ENCODE measurements around the gene PDHX. TPM values are rescaled to one million over a fixed set of nuclear protein-coding genes. Genes with fewer than 3 reads are reported as not detected.
"Not testable (repeated sequence)": the region's sequence is repeated elsewhere in the genome, so short reads cannot be mapped to it uniquely, and the experiment has no call there.

The PDHX gene
- 10 to 100 TPM; 33.1 to 41.6 (median 39.2) TPM for polyA plus RNA-seq (ENCODE audit: insufficient read length in 4 of 4)

DNA sequence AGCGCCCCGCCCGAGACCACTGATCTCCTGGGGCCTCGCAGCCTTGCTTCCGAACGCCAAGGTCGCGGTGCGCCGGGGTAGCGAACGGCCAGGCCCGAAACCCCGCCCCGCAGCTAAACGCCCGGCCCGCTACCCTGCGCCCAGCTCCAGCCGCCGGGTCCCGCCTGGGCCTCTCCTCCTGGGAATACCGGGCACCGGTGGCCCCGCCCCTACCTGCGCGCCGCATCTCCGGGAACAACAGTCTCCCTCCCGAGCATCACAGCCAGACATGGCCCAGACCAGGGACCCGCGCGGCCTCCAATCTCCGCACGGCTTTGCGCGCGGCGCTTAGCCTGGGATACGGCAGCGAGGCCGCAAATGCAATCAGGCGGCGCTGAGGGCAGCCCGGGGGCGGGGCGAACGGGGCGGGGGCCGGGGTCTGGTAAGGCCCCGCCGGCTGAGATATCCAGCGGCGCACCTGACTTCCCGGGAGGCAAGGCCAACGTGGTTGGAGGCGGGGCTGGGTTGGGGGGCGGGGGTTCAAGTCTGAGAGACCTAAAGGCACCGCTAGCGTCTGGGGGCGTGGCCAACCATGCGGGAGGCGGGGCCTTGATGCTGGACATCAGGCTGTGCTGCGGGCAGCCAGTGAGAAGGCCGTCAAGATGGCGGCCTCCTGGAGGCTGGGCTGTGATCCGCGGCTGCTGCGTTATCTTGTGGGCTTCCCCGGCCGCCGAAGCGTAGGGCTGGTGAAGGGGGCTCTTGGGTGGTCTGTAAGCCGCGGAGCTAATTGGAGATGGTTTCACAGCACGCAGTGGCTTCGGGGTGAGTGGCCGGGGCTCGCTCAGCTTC is at the start of gene PDHX, which contains the start of gene APIP:
TSS of gene PDHX (plus strand) at position 604 of the 828 bp plus-strand sequence. CDS start at position 642, 38 bp downstream.
TSS of gene APIP (minus strand) at position 365 of the 828 bp plus-strand sequence. CDS start at position 270, 95 bp downstream.
- peak; percentile 90 to 96 (median 94) for DNase-seq (ENCODE audit: low read depth in 4 of 4, low spot score in 2 of 4)

DNA sequence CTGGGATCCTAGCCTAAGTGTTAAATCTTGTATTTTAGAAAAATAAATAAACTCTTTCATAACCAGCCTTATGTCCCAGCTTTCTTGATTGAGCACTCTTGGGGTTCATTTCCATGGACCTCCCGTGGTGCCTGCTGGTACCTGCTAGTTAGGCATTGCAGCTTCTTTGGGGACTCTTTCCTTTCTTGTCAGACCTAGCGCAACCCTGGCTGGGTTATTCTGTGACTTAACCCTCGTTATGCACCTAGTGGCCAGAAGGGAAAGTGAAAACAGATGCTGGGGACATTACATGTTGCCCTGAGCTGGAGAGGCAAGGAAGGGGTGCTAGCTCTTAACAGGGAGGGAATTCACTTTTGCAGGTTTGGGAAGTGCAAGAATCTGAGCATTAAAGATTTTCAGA is 47.0 kb upstream of the PDHX start:
- no peak for DNase-seq (ENCODE audit: low read depth in 4 of 4, low spot score in 2 of 4)

DNA sequence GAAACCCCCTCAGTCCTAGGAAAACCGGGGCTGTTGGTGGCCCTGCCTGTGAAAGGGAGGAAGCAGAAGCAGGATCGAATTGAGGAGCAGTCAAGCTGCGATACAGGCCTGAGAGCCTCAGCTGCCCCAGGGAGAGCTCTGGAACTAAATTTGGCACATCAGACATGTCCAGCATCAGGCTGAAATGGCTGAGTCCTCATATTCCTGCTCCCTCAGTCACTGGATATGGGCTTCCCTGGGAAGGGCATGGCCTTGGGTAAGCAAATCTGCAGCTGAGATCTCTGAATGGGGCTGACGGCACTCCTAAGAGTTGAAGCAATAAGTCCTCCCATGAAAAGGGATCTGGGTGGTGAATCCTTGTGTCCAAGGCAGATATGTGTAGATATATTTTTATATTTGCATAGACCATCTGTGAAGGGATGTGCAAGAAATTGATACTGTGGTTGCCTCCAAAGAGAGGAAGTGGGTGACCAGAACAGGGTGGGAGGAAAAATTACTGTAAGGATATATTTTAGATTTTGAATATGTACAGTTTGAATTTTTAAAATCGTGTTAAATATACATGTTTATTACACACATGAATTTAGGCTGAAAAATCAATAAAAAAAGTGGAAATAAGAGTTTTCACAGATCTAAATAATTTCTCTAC is 45.7 kb upstream of the PDHX start:
- no peak for DNase-seq (ENCODE audit: low read depth in 4 of 4, low spot score in 2 of 4)

DNA sequence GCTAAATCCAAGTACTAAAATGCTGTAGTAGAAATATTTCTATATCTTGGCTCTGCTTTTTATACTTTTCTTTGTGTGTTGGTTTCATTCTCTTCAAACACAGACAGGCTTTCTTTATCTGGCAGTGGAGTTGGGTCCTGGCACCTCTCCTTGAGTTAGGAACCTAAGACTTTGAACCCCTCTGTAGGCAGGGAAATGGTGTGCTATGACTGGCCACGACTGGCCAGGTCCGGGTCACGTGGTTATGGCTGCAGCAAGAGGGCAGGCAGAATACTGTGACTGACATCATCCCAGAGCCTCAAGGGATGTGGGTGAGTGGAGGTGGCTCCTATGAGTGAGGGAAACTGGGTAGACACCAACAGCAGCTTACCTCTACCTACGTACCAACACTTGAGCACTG is 42.2 kb upstream of the PDHX start:
- no peak for DNase-seq (ENCODE audit: low read depth in 4 of 4, low spot score in 2 of 4)

DNA sequence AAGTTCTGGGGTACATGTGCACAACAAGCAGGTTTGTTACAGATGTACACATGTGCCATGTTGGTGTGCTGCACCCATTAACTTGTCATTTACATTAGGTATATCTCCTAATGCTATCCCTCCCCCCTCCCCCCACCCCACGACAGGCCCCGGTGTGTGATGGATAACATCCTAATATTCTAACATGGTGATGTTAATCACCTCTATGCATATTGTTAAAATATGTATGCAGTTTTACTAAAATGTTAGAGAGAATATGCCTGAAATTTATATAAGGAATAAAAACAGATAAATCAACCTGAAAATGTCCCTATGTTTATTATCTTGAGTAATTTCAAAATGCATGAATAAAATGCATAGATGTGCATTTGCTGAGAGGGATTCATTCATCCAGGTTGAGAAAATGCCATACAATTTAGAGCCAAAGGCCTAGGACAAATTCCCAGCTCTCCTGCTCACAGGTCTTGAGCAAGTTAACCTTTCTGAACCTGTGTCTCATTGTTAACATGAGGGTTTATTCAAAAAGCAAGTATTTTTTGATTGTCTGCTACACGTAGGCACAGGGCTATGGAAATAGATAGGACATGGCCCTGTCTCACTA is 38.9 kb upstream of the PDHX start:
- no peak for DNase-seq (ENCODE audit: low read depth in 4 of 4, low spot score in 2 of 4)

DNA sequence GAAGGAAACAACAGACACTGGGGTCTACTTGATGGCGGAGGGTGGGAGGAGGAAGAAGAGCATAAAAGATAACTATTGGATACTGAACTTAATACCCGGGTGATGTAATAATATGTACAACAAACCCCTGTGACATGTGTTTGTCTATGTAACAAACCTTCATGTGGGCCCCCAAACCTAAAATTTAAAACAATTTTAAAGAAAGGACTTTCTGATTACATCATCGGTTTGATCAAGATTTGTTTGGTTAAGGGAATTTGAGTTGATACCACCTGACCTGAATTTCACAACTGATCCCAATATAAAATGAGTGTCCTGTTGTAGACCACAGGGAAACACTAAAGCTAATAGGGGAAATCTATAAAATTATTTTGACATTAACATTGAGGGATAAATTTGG is 34.5 kb upstream of the PDHX start:
- DNase-seq (ENCODE audit: low read depth in 4 of 4, low spot score in 2 of 4) = no peak

DNA sequence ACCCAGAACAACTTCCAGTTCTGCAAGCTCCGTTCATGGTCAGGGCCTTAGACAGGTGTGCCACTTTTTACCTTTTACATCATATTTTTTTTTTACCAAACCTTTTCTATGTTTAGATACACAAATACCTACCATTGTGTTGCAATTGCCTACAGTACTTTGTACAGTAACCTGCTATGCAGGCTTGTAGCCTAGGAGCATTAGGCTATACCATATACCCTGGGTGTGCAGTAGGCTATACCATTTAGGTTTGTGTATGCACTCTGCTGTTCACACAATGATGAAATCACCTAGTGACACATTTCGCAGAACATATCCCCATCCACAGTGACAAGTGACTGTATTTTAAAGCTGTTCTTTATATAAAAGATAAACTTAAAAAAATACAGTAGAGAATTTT is 29.8 kb upstream of the PDHX start:
- no peak for DNase-seq (ENCODE audit: low read depth in 4 of 4, low spot score in 2 of 4)

DNA sequence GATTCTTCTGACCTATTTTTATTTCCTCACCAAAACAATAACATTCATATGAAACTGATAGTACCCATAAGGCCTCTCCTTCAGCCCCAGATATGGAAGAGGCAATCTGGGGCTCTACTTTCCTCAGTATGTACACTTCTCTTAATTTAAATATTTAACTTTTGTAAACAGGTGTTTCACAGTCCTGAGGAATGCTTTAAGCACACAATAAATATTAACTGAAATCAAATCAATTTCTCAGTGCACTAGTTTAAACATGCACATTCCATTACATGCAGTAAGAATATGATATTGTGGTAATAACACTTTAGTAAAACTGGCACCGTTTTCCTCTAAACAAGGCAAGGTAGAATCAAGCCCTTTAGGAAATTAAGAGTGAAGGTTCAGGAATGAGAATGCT is 29.2 kb upstream of the PDHX start:
- no peak for DNase-seq (ENCODE audit: low read depth in 4 of 4, low spot score in 2 of 4)

DNA sequence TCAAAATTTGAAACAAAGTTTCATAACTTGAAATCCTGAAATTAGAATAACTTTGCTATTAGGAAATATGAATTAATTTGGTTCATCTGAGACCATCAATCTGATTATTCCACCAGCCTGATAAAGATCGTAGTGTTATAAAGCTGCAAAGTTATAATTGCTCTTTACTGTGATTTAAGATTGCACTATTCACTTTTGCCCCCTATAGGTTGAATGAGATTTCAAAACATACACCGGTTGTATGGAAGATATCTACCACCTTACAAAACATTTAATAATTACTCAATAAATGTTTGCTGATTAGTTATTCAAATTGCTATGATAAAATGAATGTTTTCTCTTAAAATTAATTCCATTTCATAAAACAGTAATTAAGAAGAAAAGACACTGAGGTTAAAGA is 26.3 kb upstream of the PDHX start:
- no peak for DNase-seq (ENCODE audit: low read depth in 4 of 4, low spot score in 2 of 4)

DNA sequence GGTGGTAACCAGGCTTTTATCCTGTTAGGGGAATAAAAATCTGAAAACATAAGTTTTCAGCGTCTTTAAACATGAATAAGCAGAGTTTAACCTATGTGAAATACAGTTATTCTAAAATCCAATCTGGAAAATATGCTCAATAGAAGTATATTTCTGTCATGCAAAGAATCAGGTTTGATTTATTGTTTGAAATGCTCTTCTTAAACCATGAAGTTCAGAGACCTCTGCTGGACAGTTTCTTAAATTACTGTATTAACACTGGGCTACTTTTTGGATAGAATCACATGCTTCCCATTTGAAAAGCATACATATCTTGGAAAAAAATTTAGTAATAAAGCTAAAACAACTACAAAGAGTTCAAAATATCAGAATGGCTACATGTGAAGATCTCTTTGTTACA is 25.6 kb upstream of the PDHX start:
- peak in 1 of 4 donors; percentile 9 for DNase-seq (ENCODE audit: low read depth in 4 of 4, low spot score in 2 of 4)

DNA sequence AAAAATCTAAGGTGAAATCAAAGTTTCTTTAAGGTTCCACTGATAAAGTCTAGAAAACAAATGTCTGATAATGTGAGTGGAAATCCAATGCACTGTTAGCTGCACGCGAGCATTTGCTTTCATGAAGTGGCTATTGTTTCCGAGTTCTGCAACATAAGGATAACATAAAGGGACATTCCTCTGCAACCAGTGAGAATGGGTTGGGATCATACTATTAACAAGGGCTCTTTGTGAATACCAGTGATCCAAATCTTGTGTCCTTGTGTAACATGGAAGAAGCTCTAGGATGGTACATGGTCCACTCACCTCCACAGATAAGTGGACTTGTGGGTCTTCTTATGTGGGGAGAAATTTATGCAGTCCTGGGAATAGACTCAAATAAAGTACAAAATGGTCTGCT is 24.8 kb upstream of the PDHX start:
- DNase-seq (ENCODE audit: low read depth in 4 of 4, low spot score in 2 of 4) = no peak

DNA sequence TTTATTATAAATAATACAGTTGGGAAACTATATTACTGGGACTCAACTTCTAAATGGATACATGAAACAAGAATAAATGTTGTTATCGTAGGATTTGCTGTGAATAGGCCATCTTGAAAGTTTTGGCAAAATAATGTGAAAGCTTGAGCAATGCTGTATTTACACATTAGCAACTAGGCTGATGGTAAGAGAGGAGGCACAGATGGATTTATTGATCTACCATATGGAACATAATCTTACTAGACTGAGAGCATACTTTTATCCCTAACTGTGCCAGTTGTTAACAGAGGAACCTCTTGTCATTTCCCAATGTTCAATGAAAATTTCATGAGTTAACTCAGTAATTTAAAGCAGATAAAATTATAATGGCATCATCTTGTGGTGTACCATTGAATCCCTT is 23.0 kb upstream of the PDHX start:
- DNase-seq (ENCODE audit: low read depth in 4 of 4, low spot score in 2 of 4) = no peak

DNA sequence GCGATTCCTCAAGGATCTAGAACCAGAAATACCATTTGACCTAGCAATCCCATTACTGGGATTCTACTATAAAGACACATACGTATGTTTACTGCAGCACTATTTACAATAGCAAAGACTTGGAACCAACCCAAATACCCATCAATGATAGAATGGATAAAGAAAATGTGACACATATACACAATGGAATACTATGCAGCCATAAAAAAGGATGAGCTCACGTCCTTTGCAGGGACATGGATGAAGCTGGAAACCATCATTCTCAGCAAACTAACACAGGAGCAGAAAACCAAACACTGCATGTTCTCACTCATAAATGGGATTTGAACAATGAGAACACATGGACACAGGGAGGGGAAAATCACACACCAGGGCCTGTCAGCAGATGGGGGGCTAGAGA is 20.2 kb upstream of the PDHX start:
- DNase-seq (ENCODE audit: low read depth in 4 of 4, low spot score in 2 of 4) = not testable (repeated sequence)

DNA sequence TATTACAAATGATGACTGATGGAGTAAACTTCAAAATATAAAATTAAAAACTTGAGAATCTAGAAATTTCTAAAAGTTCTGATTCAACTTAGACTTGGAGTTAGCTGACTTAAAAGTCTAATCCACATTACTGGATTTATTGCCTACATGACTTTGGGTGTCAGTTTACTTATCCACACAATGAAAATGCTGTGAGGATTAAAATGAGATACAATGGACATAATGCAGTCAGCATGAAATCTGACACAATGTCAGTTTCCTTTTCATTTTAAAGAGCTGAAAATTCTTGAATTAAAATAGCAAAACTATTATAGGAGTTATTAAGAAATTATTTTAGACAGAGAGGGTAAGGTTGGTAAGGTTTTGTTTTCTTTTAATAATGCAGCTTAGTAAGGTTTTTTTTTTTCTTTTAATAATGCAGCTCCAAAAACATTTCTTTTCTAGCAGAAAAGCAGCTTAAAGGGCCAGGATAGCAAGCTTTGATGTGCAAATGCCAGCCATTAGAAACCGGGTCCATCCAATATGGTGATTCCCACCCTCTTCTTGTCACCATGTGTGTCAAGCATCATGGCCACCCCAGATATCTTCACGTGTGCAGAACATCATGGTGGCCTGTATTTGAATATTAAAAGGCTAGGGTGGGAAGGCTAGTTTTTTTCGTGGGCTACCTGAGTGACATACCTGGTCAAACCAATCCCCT is 19.1 kb upstream of the PDHX start:
- no peak for DNase-seq (ENCODE audit: low read depth in 4 of 4, low spot score in 2 of 4)

DNA sequence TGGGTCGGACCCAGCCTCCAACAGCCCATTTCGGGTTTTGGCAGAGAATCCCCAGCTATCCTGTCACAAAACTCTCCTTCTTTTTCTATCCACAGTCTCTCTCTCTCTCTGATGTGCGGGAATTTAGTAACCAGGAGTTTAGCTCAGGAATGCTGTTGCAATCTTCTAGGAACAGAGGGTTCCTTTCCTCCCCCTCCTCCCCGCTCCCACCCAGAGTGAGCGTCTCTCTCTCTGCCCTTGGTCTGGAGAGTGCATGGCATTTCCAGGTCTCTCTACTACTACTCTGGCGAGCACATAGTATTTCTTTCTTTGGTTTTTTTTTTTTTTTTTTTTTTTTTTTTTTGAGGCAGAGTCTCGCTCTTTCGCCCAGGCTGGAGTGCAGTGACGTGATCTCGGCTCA is 17.9 kb upstream of the PDHX start:
- no peak for DNase-seq (ENCODE audit: low read depth in 4 of 4, low spot score in 2 of 4)

DNA sequence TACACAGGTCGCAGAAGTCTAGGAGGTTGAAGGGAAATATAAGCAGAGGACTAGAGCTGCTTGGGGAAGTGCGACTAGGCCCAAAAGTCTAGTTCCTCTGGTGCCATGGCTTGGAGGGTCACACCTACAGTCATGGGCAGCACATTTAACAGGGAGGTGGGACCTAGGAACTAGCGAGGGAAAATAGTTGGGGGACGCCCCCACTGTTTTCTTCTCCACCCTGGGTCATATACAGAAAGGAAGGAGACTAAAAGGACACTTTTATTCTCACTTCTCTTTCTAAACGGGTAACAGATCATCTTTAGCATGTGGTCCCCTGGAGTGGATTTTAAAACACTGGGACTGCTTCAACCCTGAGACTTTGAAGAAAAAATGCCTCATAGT is 16.8 kb upstream of the PDHX start:
- no peak for DNase-seq (ENCODE audit: low read depth in 4 of 4, low spot score in 2 of 4)

DNA sequence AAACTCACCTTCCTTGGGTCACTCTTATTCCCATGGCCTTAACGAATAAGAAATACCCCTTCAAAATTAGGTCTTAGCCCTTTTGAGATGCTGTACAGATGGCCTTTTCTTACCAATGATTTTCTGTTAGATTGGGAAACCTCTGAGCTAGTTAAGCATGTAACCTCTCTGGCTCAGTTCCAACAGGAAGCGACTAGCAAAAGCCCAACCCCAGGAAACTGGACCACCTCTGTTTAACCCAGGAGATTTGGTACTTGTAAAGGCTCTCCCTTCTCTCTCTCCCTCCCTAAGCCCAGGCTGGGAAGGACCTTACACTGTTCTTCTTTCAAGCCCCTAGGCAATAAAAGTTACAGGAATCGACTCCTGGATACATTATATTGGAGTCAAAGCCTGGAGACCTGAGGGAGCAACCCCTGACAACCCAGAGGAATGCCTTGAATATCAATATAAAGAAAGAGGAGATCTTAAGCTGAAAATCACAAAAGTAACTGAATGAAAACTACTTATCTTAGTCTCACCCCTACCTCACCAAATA is 11.9 kb upstream of the PDHX start:
- DNase-seq (ENCODE audit: low read depth in 4 of 4, low spot score in 2 of 4) = no peak

DNA sequence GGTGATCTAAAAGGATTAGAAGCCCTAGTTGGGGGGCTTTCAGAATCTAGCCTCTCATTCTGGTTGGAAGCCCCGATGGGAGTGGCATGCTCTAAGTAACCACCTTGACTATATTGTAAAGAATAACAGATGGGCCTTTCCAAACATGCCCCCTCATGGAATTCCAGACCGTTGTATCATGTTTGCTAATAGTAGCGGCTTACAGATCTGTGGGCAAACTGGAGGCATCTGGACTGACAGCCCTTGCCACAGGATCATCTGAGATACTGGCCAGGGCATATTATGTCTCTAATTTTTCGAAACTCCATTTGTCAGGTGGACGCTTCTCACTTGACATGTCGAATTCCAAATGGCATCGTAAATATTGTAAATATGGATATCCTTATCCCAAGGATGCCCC is 10.8 kb upstream of the PDHX start:
- no peak for DNase-seq (ENCODE audit: low read depth in 4 of 4, low spot score in 2 of 4)

DNA sequence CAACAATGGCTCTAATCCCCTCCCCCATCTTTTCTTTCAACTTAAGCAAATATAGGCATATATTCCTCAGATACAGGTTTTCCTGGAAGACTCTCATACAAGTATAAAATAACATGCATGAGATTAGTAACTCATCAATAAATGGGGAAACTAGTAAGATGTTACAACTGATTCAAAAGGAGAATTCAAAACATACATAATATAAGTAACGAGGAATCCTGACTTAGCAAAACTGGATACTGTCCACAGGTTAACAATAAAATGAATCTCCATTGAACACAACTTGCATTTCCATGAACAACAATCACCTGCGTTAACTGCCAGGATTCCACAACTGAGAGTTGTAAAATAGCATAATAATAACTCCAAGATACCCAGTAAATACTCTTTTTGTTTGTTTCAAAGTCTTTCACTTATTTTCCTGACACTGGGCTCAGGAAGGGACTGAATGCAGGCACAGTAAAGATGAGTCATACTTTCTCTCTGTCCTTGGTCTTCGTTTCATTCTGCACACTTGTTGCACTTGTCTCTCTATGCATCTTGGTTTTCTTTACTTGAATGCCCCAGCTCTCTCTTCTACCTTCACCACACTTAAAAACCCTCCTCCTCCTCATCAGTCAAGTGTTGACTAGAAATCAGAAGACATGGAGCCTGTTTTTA is 8.4 kb upstream of the PDHX start:
- no peak for DNase-seq (ENCODE audit: low read depth in 4 of 4, low spot score in 2 of 4)

DNA sequence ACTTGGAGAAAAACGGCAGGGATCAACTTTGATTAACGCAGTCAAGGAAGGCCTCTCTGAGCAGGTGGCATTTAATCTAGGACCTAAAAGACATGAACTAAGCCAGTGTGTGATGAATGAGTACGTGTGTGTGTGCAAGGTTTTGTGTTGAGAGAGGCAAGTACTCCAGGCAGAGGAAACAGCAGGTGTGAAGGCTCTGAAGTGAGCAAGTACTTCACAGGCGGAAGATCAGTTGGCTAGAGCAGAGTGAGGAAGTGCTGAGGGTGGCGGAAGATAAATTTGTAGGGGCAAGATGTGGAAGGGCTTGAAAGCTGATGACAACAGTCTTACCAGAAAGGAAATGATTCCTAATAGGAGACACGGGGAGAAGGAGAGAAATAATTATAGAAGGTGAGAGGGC is 7.0 kb upstream of the PDHX start:
- DNase-seq (ENCODE audit: low read depth in 4 of 4, low spot score in 2 of 4) = no peak

All from left renal cortex interstitium (tissue), 4 donors.